ENCODE results near the gene RCOR2. TPM values are rescaled to one million over a fixed set of nuclear protein-coding genes. Genes with fewer than 3 reads are reported as not detected.

RCOR2 gene
- total and polyA plus RNA-seq, 12 donors, result 0.33 to 4.5 (median 1.2) TPM; not detected in 2

DNA sequence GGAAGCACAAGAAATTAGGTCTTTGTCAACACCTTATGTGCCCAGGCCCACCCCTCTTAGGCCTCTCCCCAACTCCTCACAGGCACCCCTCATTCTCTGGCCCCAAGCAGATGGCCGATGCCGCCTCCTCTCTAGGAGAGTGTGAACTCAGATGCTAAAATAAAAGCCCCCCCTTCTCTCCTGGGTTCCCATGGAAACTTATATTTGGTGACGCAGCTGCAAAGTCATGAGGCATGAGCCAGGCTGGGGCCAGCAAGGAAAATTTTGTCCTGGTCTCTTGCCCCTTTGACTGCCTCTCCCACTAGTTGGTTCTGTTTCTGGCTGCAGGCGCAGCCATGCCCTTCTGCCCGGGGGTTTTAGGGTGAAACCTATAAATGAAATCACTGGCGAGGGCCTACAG, 11.8 kb downstream of the RCOR2 start:
- H3K36me3 ChIP-seq (replicated peaks in 1 of 2), result peaks cover 0 to 77% of the 10 kb centered on the region in 2 donors
- H3K4me3 ChIP-seq, result no peak overlapping the region
- no peak for DNase-seq
- H3K27ac ChIP-seq, result no peak overlapping the region
- intact Hi-C loops (cut with DNase I), result no loop called here
- no peaks in the 10 kb centered on the region for H3K9me3 ChIP-seq (replicated peaks in 1 of 3)
- H3K27me3 ChIP-seq, result no peaks in the 10 kb centered on the region
- TF ChIP-seq POLR2A (IDR thresholded peaks at IDR 0.05), result no peak
- TF ChIP-seq, protein P1, sequence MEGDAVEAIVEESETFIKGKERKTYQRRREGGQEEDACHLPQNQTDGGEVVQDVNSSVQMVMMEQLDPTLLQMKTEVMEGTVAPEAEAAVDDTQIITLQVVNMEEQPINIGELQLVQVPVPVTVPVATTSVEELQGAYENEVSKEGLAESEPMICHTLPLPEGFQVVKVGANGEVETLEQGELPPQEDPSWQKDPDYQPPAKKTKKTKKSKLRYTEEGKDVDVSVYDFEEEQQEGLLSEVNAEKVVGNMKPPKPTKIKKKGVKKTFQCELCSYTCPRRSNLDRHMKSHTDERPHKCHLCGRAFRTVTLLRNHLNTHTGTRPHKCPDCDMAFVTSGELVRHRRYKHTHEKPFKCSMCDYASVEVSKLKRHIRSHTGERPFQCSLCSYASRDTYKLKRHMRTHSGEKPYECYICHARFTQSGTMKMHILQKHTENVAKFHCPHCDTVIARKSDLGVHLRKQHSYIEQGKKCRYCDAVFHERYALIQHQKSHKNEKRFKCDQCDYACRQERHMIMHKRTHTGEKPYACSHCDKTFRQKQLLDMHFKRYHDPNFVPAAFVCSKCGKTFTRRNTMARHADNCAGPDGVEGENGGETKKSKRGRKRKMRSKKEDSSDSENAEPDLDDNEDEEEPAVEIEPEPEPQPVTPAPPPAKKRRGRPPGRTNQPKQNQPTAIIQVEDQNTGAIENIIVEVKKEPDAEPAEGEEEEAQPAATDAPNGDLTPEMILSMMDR (IDR thresholded peaks at IDR 0.05), result no peak
- WGBS, 4 donors, result 61 to 90% (median 81%) methylated on average over 3 to 6 of the region's 6 CpGs
- peaks cover 0 to 8% of the 10 kb centered on the region in 2 donors for H3K4me1 ChIP-seq (replicated peaks in 1 of 2)

DNA sequence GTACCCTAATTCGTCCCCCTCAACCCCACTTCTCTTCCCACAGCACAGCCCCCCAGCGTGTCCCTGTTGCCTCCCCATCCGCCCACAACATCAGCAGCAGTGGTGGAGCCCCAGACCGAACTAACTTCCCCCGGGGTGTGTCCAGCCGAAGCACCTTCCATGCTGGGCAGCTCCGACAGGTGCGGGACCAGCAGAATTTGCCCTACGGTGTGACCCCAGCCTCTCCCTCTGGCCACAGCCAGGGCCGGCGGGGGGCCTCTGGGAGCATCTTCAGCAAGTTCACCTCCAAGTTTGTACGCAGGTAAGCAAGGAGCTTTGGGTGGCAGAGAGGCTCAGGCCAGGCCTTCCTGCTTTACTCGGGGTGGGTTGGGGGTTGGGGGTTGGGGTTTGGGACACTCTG, 12.2 kb downstream of the RCOR2 start:
- Histone ChIP-seq H3K4me3 (no peak overlapping the region), H3K27ac (no peak overlapping the region), H3K9me3 (replicated peaks in 1 of 3) (no peaks in the 10 kb centered on the region), H3K27me3 (no peaks in the 10 kb centered on the region), H3K4me1 (replicated peaks in 1 of 2) (peaks cover 0 to 6% of the 10 kb centered on the region in 2 donors), H3K36me3 (replicated peaks in 1 of 2) (peaks cover 0 to 81% of the 10 kb centered on the region in 2 donors)
- intact Hi-C loops (cut with DNase I), result no loop called here
- WGBS, 4 donors, result 85 to 93% (median 91%) methylated on average over 10 to 13 of the region's 13 CpGs
- no peak for DNase-seq
- TF ChIP-seq, protein P1 (IDR thresholded peaks at IDR 0.05), result no peak
- TF ChIP-seq POLR2A (IDR thresholded peaks at IDR 0.05), result no peak

DNA sequence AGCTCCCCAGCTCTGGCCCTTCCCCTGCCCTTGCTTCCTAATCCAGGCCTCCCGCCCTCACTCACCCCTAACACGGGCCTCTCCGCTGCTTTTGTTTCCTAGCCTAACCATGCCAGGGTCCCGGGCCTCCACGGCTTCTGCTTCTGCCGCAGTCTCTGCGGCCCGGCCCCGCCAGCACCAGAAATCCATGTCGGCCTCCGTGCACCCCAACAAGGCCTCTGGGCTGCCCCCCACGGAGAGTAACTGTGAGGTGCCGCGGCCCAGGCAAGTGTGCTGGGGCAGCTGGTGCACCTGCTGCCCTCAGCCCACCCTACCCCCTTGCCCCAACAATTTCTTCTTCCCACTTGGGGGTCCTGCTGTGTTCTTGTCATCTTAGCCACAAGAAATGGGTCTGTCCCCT, 13.1 kb downstream of the RCOR2 start:
- TF ChIP-seq, protein P1 (IDR thresholded peaks at IDR 0.05), result no peak
- no peak for TF ChIP-seq POLR2A (IDR thresholded peaks at IDR 0.05)
- no peak for DNase-seq
- intact Hi-C loops (cut with DNase I), result no loop called here
- H3K4me3 ChIP-seq, result no peak overlapping the region
- WGBS, 4 donors, result 91 to 94% (median 93%) methylated on average over 11 to 14 of the region's 14 CpGs
- H3K9me3 ChIP-seq (replicated peaks in 1 of 3), result no peaks in the 10 kb centered on the region
- no peaks in the 10 kb centered on the region for H3K27me3 ChIP-seq
- no peak overlapping the region for H3K27ac ChIP-seq
- H3K36me3 ChIP-seq (replicated peaks in 1 of 2), result peaks cover 0 to 85% of the 10 kb centered on the region in 2 donors
- no peaks in the 10 kb centered on the region for H3K4me1 ChIP-seq (replicated peaks in 1 of 2)

DNA sequence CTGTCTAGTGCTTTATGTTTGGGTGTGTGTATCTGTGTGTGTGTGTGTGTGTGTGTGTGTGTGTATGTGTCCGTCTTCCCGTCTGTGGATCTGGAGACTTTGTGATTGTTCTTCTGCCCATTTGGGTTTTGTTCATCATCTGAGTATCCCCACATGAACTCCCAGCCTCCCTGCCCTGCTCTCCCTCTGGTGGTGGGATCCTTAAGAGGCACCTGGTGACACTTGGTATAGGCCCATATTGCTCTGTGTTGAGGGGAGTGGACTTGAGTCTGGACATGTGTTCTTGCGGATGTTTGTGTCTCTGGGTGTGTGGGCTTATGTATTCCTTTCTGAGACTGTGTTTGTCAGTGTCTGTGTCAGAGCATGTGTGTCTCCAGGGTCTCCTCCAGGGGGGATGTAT, 15.3 kb downstream of the RCOR2 start:
- no peak for DNase-seq
- peaks cover 0 to 90% of the 10 kb centered on the region in 2 donors for H3K36me3 ChIP-seq (replicated peaks in 1 of 2)
- no peak overlapping the region for H3K4me3 ChIP-seq
- H3K27me3 ChIP-seq, result no peaks in the 10 kb centered on the region
- WGBS, 4 donors, result 79 to 100% (median 89%) methylated on average over 1 to 3 of the region's 3 CpGs
- TF ChIP-seq, protein P1 (IDR thresholded peaks at IDR 0.05), result peak in 1 of 6 experiments; percentile 13
- TF ChIP-seq POLR2A (IDR thresholded peaks at IDR 0.05), result no peak
- intact Hi-C loops (cut with DNase I), result no loop called here
- no peaks in the 10 kb centered on the region for H3K4me1 ChIP-seq (replicated peaks in 1 of 2)
- no peaks in the 10 kb centered on the region for H3K9me3 ChIP-seq (replicated peaks in 1 of 3)
- no peak overlapping the region for H3K27ac ChIP-seq

Data from adrenal gland (tissue), 12 donors.